HG03066 (cell line): ENCODE results near the gene ERC2.
"Not testable (repeated sequence)": the region's sequence is repeated elsewhere in the genome, so short reads cannot be mapped to it uniquely, and the experiment has no call there.

Source experiments
- ATAC-seq: cut with Tn5 transposase; IDR thresholded peaks from one replicate; pipeline ENCODE4 v1.9.1; 2021; ENCODE audit warnings: low read depth; ENCODE audit not compliant: unreplicated experiment

Gene ERC2

DNA sequence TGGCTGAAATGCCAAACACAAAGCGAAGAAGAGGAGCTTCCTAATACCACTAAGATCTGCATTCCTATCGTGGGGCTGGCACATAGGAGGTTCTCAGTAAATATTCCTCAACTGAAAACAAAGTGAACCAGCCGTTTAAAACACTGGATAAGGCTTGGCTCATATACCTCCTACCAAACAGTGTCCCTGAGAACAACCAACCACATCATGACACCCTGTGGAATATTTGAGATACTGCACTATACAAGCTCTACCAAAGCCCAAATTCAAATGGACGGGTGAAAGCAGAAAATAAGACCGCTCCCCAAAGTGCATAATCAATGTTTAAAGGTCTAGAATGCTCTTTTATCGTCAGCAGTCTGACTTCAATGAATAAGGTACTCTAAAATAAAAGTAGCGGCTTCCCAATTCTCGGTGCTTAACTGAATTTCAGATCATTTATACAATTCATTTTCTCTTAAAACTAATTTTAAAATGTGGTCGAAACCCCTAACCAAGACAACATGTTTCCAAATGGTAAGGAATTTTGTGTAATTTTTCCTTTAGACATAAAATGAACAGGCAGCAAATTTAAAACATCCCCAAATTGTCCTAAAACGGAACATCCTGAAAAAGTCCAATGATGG, 425.8 kb downstream of the ERC2 start:
- no peak for ATAC-seq

DNA sequence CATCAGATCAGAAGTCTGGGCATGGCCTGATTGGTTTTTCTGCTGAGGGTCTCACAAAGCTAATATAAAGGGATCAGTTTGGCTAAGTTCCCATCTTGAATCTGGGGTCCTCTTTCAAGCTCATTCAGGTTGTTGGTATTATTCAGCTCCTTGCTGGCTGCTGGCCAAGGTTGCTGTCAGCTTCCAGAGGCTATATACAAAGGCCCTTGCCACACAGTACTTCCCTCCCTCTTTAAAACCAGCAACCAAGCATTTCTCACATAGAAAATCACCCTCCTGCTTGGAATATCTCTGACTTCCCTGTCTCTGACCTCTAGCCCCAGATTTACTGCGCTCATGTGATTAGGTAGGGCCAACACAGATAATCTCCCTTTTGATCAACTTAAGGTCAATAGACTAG, 442.9 kb downstream of the ERC2 start:
- no peak for ATAC-seq

GRCh38 chr3:56023546-56023945, 444.7 kb downstream of the ERC2 start:
- no peak for ATAC-seq

- ATAC-seq = no peak
These were observed 445.6 kb downstream of the ERC2 start for GRCh38 chr3:56022619-56023018.

DNA sequence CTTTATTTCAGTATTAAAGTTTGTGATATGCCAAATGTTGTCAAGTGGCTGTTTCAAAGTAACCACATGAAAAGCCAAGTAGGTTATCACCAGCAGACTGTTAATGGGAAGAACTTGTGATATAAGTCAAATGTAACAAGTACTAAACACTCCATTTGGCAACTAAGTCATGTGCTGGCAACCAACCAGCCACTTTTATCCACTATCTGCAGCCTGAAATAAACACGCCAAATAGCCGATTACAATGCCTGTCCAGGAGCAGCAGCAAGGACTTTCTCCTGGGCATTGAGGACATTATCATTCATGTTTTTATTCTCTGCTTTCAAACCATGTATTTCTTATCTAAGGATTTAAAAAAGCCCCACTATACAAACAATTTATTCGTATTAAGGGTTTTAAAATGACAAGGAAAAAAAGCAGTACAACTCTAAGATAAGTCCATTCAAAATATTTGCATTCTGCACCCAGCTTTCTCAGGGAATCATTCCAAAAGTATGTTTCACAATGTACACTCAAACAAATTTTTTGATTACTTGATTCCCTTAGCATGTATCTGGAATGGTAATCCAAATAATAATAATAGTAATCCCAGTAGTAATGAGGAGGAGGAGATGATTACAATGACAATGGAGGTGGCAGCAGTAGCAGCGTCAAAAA, 448.6 kb downstream of the ERC2 start:
- ATAC-seq = no peak

DNA sequence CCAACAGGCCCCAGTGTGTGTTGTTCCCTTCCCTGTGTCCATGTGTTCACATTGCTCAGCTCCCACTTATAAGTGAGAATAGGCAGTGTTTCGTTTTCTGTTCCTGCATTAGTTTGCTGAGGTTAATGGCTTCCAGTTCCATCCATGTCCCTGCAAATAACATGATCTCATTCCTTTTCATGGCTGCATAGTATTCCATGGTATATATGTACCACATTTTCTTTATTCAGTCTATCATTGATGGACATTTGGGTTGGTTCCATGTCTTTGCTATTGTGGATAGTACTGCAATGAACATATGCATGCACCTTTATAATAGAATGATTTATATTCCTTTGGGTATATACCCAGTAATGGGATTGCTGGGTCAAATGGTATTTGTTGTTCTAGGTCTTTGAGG, 452.9 kb downstream of the ERC2 start:
- not testable (repeated sequence) for ATAC-seq

- no peak for ATAC-seq
These were observed 455.5 kb downstream of the ERC2 start for GRCh38 chr3:56012721-56013120.

DNA sequence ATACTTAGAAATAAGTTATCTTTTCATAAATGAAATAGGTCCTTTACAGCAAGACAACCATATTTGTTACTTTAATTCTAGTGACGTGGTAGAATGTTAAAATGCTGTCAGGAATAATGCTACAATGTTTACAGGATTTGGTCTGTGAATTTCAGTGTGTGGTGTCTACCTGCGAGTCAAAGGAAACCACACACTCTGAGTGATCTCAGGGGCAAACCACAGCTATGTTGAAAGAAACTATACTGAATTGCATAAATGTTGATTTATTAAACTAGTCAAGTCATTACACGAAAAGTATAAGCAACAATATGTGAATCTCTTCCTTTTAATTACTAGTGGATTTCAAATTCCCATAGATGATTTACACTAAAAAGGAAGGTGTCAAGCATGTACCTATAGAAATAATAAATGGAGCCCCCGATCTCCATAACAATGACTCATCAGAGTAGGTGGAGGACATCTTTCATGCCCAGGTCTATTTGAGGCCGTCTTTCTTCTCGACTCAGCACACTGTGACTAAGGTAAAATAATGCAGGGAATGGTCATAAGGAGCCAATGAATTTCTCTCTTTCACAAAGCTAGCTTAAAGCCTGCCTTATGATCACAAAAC, 463.0 kb downstream of the ERC2 start:
- no peak for ATAC-seq

DNA sequence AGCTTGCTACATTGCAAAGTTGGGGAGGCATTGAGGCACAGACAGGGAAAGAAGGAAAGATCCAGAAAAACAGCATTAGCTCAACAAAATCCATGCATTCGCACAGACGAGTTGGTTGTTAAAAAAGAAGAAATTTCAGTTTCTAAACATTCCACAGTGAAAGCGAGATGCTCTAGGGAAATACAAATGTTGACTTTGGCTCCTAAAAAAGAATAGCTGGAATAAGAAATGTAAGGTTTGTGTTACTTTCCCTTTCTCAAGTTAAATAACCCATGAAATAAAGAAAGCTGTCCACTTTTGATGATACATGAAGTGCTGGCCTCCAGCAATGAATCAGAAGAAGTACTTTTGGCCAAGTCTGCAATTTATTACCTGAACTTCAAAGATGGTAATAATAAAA, 465.1 kb downstream of the ERC2 start:
- no peak for ATAC-seq

DNA sequence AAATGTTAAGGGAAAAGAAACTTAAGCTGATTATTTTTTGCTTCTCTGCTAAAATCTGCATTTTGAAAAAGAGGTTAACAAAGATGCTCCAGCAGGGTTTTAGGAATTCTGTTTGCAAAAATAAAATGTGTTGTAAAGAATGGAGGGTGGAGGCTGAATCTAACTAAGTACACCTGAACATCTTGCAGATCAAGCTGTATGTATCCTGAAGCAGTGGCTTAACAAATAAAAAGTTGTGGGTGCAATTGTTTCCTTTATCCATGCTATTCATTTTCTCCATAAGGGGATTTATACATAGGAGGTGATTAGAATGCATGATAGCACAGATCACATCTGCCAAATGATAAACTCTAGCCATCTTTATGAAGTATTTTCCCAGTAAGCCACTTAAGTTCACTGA, 466.3 kb downstream of the ERC2 start:
- no peak for ATAC-seq

DNA sequence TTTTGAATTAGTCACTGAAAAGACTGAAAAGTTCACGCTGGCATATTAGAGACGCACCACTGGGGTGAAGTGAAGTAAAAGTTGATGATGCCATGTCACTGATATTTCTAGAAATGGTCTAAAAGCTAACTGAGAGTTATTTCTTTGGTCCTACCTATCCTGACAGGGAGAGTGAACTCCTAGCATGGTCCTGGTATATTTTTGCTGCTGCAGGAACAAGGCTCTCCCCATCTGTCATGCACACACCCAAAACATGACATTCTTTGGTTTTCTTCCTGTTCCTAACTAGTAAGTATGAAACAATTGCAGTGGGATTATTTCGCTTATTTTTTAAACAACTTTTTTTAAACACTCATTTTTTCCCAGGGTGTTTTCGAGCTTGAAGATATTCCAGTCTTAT, 466.7 kb downstream of the ERC2 start:
- no peak for ATAC-seq

DNA sequence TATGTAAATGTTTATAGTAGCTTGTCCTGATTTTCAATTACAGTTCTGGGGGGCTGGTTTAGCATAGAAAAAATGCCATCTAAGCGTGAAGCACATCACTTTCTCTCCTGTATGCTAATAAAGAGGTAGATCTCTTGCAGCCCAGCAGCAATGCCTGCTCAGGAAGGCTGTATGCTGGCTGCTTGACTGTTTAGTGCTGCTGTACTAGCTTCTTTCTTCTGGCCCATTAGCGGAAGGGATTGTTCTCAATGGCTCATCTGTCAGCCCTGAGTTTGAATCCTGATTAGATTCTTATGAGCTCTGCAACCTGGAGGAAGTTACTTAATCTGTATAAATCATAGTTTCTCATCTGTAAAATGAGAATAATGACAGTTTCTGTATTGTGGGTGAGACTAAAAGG, 478.9 kb downstream of the ERC2 start:
- ATAC-seq = no peak

GRCh38 chr3:55988905-55989304, 479.4 kb downstream of the ERC2 start:
- no peak for ATAC-seq

- no peak for ATAC-seq
These were observed 483.6 kb downstream of the ERC2 start for GRCh38 chr3:55984626-55985025.

GRCh38 chr3:55978953-55979352, 489.3 kb downstream of the ERC2 start:
- ATAC-seq = no peak

DNA sequence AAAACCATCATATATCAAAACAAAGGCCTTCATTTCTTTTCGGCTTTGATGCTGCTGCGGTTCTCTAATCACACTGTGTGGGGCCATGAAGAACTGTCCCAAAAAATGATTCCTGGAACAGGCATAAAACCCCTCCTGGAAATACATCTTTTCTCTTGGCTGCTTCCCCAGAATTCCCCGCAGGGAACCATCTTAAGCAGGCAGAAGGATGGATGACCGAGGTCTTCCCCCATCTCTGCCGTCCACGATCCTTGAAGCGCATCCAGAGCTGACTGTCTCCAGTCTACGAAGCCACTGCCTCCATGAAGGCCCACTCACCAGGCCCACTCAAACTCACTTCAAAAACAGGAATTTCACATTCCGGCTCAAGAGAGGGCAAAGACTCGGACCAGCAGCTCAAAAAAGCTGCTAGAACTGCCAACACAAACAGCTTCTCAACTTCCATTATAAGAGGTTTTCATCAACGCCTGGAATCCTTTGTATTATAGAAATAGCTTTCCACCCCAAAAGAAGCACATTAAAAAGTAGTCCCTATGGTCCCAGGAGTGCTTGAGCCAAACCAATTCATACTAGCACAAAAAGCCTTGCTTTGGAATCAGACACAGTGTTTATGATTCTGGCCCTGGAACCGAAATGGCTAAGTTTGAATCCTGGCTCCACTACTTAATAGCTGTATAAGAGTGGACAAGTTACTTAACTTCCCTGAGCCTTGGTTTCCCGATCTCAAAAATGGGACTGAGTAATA, 493.7 kb downstream of the ERC2 start:
- ATAC-seq = no peak

GRCh38 chr3:55969634-55970033, 498.6 kb downstream of the ERC2 start:
- no peak for ATAC-seq

- ATAC-seq = no peak
These were observed 499.9 kb downstream of the ERC2 start for GRCh38 chr3:55968331-55968730.

DNA sequence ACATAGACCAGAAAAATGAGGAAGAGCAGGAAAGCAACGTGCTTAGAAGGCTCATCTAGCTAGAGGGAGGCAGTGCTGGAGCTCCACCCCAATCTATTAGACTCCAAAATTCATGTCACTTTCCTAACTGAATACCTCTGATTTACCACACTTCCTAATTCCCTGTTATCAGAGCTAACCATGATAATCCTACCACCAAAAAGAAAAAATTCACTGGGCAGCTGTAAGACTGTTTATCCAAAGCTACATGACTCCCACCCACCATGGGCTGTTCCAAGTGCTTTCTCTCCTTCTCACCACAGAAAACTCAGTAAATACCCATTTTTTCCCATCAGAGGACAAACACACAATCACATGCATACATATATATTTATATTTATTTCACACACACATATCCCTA, 501.7 kb downstream of the ERC2 start:
- ATAC-seq = no peak

DNA sequence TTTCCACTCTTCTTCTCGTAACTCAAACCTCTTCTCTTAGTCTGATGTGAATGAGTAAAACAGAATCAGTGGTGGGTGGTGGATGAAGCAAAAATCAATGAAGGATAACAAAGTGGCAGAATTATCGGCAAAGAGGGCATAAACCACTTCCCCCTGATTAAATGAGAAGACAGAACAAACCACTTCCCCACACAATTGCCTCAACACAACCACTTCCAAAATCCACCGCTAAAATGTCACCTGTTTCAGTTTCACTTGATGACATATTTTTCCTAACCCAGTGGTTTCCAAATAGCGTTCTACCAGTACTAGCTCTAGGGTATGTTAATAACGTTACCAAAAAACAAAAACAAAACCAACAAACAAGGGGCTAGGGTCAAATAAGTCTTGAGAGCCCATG, 502.5 kb downstream of the ERC2 start:
- ATAC-seq = no peak

GRCh38 chr3:55964491-55964985, 503.7 kb downstream of the ERC2 start:
- no peak for ATAC-seq
